Right atrium auricular region (tissue), 2 donors: ENCODE data around the gene IFT122. TPM values are rescaled to one million over a fixed set of nuclear protein-coding genes. Genes with fewer than 3 reads are reported as not detected.

Experiments
- DNase-seq: peaks from one replicate; pipeline ENCODE4 v3.0.0-alpha.2; 2019; ENCODE audit warnings: low spot score
- H3K27ac ChIP-seq, 2 donors: fragments of 200-600 bp; sonication (generic); 1 replicate in 1 of 2; 2 replicates in 1 of 2; pipeline ENCODE4 v1.5.1; 2016 to 2019
- H3K27me3 ChIP-seq, 2 donors: fragments of 200-600 bp; sonication (generic); one replicate each; pipeline versions ENCODE4 v1.5.1 to v1.6.0; 2017 to 2019
- H3K36me3 ChIP-seq: fragments of 200-600 bp; sonication (generic); one replicate; pipeline ENCODE4 v1.5.1; 2016
- H3K4me1 ChIP-seq, 2 donors: fragments of 200-600 bp; sonication (generic); one replicate each; pipeline versions ENCODE4 v1.5.1 to v1.6.0; 2017 to 2019
- H3K4me3 ChIP-seq, 2 donors: fragments of 200-600 bp; sonication (generic); 1 replicate in 1 of 2; 2 replicates in 1 of 2; pipeline ENCODE4 v1.5.1; 2017 to 2019; ENCODE audit warnings: mild to moderate bottlenecking in 1 of 2, moderate library complexity in 1 of 2
- H3K9me3 ChIP-seq, 2 donors: fragments of 200-600 bp; sonication (generic); one replicate each; pipeline ENCODE4 v1.5.1; 2019
- CTCF ChIP-seq, 2 donors: fragments of 200-600 bp; sonication (generic); IDR thresholded peaks; one replicate each; pipeline ENCODE4 v1.5.1; 2019; ENCODE audit warnings: antibody characterized with exemption in 2 of 2
- total RNA-seq, 2 donors: library from RNA; depleted of rRNA; stranded (reverse); fragments of >200 nt; gene quantifications; one replicate each; pipeline ENCODE4 v1.1.0, GENCODE V29; 2016

Gene IFT122
- total RNA-seq, 2 donors from 2014 or later: 18.5 to 36.9 TPM

GRCh38 chr3:129500334-129500658 is 60.3 kb downstream of the IFT122 start:
- no peak for DNase-seq
- no peak for TF ChIP-seq CTCF (IDR thresholded peaks at IDR 0.05)
- H3K27me3 ChIP-seq: no peaks in the 10 kb centered on the region
- H3K27ac ChIP-seq: peak overlapping the region; percentile 31 to 70
- peaks cover 14% of the 10 kb centered on the region for H3K36me3 ChIP-seq
- H3K9me3 ChIP-seq: no peaks in the 10 kb centered on the region
- no peak overlapping the region for H3K4me3 ChIP-seq
- H3K4me1 ChIP-seq: peaks cover 0 to 85% of the 10 kb centered on the region in 2 donors

GRCh38 chr3:129501630-129502029 is 61.6 kb downstream of the IFT122 start:
- Histone ChIP-seq H3K4me3 (no peak overlapping the region), H3K36me3 (peaks cover 15% of the 10 kb centered on the region), H3K4me1 (peaks cover 0 to 94% of the 10 kb centered on the region in 2 donors), H3K27ac (no peak overlapping the region), H3K27me3 (no peaks in the 10 kb centered on the region), H3K9me3 (no peaks in the 10 kb centered on the region)
- DNase-seq: no peak
- no peak for TF ChIP-seq CTCF (IDR thresholded peaks at IDR 0.05)

- H3K9me3 ChIP-seq: no peaks in the 10 kb centered on the region
- H3K27me3 ChIP-seq: no peaks in the 10 kb centered on the region
- peaks cover 0 to 95% of the 10 kb centered on the region in 2 donors for H3K4me1 ChIP-seq
- no peak overlapping the region for H3K4me3 ChIP-seq
- H3K36me3 ChIP-seq: peaks cover 16% of the 10 kb centered on the region
- TF ChIP-seq CTCF (IDR thresholded peaks at IDR 0.05): no peak
- no peak for DNase-seq
- peak overlapping the region in 1 of 2 donors; percentile 37 for H3K27ac ChIP-seq
These were observed 62.8 kb downstream of the IFT122 start for GRCh38 chr3:129502641-129503408.

- H3K27ac ChIP-seq: peak overlapping the region in 1 of 2 donors; percentile 37
- no peaks in the 10 kb centered on the region for H3K27me3 ChIP-seq
- peaks cover 16% of the 10 kb centered on the region for H3K36me3 ChIP-seq
- no peak for TF ChIP-seq CTCF (IDR thresholded peaks at IDR 0.05)
- H3K4me3 ChIP-seq: no peak overlapping the region
- no peaks in the 10 kb centered on the region for H3K9me3 ChIP-seq
- DNase-seq: no peak
- peaks cover 0 to 89% of the 10 kb centered on the region in 2 donors for H3K4me1 ChIP-seq
These were observed 63.7 kb downstream of the IFT122 start for GRCh38 chr3:129503471-129504291.

GRCh38 chr3:129504471-129505100 is 64.6 kb downstream of the IFT122 start:
- no peaks in the 10 kb centered on the region for H3K27me3 ChIP-seq
- H3K4me3 ChIP-seq: no peak overlapping the region
- peak overlapping the region; percentile 57 to 76 for H3K27ac ChIP-seq
- H3K36me3 ChIP-seq: peaks cover 23% of the 10 kb centered on the region
- DNase-seq: no peak
- H3K4me1 ChIP-seq: peaks cover 0 to 81% of the 10 kb centered on the region in 2 donors
- no peak for TF ChIP-seq CTCF (IDR thresholded peaks at IDR 0.05)
- no peaks in the 10 kb centered on the region for H3K9me3 ChIP-seq
